Adrenal gland (tissue), 5 donors: ENCODE measurements around the gene CPPED1.

Experiments used
- POLR2A ChIP-seq, 2 donors: fragments of 450-650 bp; IDR thresholded peaks; one replicate each; pipeline ENCODE4 v1.6.1; 2017; ENCODE audit warnings: antibody characterized with exemption in 2 of 2, mild to moderate bottlenecking in 2 of 2, moderate library complexity in 1 of 2
- TF ChIP-seq, protein P1 (sequence below), 6 experiments: fragments of 450-650 bp in 4 of 6; fragments of 200-600 bp in 2 of 6; sonication (generic) in 1 of 6; IDR thresholded peaks; 1 replicate in 5 of 6; 2 replicates in 1 of 6; pipeline versions ENCODE4 v1.5.1 to v1.8.0; 2016 to 2021; ENCODE audit warnings: antibody characterized with exemption in 6 of 6, mild to moderate bottlenecking in 2 of 6, moderate library complexity in 1 of 6
- donor health status: DM: no; HTN: no; CAD: no.

DNA sequence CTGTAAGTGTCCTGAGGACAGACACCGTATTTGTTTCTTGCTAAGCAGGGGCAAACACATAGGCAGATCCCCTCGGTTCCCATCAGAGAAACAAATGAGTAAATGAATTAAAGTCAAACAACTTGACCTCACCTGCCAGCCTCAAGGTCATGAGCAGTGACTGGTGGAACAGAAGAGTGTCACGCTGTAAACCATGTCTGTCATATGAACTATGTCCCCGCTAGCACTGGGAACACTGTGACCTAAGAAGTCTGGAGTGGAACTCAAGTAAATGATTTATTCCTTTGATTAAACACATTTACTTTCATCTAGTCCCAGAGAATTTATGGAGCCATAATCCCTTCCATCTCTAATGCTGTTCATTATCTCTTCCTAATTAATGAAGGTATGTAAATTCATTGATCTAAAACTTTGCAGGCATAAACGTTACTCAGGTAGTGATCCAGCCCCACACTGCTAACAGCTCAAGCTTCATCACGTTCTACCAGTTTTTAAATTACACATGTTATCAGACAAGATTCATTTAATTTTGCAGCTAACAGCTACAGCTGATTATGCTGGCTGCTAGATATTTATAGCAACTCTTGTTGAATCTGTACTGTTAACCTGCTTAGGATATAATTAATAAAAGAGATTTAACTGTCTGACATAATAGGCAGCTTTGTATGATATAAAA, 38.7 kb downstream of the CPPED1 start:
- no peak for TF ChIP-seq POLR2A (IDR thresholded peaks at IDR 0.05)
- TF ChIP-seq, protein P1, sequence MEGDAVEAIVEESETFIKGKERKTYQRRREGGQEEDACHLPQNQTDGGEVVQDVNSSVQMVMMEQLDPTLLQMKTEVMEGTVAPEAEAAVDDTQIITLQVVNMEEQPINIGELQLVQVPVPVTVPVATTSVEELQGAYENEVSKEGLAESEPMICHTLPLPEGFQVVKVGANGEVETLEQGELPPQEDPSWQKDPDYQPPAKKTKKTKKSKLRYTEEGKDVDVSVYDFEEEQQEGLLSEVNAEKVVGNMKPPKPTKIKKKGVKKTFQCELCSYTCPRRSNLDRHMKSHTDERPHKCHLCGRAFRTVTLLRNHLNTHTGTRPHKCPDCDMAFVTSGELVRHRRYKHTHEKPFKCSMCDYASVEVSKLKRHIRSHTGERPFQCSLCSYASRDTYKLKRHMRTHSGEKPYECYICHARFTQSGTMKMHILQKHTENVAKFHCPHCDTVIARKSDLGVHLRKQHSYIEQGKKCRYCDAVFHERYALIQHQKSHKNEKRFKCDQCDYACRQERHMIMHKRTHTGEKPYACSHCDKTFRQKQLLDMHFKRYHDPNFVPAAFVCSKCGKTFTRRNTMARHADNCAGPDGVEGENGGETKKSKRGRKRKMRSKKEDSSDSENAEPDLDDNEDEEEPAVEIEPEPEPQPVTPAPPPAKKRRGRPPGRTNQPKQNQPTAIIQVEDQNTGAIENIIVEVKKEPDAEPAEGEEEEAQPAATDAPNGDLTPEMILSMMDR (IDR thresholded peaks at IDR 0.05) = no peak
